ENCODE measurements around the gene TMEM88.

Gene TMEM88

GRCh38 chr17:7903154-7904103 lies 48.6 kb downstream of the TMEM88 start:
- DNase-seq (ENCODE audit: low spot score): no peak
- in situ Hi-C loops (cut with MboI; ENCODE audit: low sequenced_read_pairs, unreplicated experiment): no loop called here
- TF ChIP-seq CTCF (IDR thresholded peaks at IDR 0.05; ENCODE audit: borderline replicate concordance, control extremely low read depth, extremely low read depth, insufficient read depth, missing control alignments): no peak
